Measurements from ENCODE around the gene ZNF236. TPM values are rescaled to one million over a fixed set of nuclear protein-coding genes. Genes with fewer than 3 reads are reported as not detected.

Gene ZNF236
- total RNA-seq, 1 donor from 2014 or later: 21.0 TPM

DNA sequence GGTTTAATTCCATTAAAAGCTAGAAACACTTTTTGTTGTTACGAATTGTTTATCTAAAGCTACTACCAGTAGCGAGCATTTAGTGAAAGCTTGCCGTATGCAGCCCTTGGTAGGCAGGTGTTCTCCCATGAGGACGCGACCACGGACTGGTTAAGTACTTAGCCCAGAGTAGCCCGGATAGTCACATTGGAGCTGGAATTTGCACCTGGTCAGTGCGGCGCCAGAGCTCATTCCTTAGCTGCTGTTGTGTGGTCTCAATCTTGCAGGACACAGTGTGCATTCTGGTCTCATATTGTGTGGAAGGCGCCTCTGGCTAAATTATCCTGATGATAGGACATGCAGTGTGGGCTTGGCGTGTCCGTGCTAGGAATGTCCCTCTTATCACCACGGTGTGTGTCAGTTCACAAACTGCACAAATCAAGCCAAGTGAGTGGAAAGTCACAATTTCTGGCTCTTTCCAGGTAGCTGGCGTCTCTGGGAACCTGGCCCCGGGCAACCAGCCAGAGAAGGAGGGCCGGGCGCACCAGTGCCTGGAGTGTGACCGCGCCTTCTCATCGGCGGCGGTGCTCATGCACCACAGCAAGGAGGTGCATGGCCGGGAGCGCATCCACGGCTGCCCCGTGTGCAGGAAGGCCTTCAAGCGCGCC is 133.3 kb downstream of the ZNF236 start:
- H3K9me3 Mint-ChIP-seq (ENCODE audit: unreplicated experiment): peaks cover 4% of the 10 kb centered on the region
- H3K27me3 Mint-ChIP-seq (ENCODE audit: unreplicated experiment): peaks cover 1% of the 10 kb centered on the region
- H3K36me3 Mint-ChIP-seq (ENCODE audit: unreplicated experiment): peaks cover 13% of the 10 kb centered on the region
- peaks cover 21% of the 10 kb centered on the region for H3K4me1 Mint-ChIP-seq (ENCODE audit: low read depth, unreplicated experiment)
- no peak for DNase-seq
- H3K4me3 Mint-ChIP-seq (ENCODE audit: unreplicated experiment): no peak overlapping the region
- TF ChIP-seq, protein P1, sequence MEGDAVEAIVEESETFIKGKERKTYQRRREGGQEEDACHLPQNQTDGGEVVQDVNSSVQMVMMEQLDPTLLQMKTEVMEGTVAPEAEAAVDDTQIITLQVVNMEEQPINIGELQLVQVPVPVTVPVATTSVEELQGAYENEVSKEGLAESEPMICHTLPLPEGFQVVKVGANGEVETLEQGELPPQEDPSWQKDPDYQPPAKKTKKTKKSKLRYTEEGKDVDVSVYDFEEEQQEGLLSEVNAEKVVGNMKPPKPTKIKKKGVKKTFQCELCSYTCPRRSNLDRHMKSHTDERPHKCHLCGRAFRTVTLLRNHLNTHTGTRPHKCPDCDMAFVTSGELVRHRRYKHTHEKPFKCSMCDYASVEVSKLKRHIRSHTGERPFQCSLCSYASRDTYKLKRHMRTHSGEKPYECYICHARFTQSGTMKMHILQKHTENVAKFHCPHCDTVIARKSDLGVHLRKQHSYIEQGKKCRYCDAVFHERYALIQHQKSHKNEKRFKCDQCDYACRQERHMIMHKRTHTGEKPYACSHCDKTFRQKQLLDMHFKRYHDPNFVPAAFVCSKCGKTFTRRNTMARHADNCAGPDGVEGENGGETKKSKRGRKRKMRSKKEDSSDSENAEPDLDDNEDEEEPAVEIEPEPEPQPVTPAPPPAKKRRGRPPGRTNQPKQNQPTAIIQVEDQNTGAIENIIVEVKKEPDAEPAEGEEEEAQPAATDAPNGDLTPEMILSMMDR (IDR thresholded peaks at IDR 0.05; ENCODE audit: partially characterized antibody, unreplicated experiment): no peak
- no peak overlapping the region for H3K27ac Mint-ChIP-seq (ENCODE audit: unreplicated experiment)

DNA sequence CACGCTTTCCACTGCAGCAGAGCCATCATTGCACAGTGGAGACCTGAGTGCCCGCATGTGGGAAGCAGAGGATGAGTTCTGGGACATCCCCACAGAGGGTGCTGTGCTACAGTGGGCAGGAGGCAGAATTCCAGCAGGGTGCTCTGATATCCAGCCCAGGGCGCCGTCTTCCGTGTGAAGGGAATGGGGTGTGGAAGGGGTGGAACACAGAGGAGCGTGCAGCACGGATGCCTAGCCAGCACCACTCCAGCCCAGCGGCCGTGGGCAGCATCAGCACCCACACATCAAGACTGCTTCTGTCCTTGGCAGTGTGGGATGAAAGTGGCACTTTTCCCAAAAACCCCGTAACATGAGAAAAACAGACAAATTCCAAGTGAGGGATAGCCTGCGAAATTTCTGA is 134.3 kb downstream of the ZNF236 start:
- no peak overlapping the region for H3K27ac Mint-ChIP-seq (ENCODE audit: unreplicated experiment)
- peaks cover 21% of the 10 kb centered on the region for H3K4me1 Mint-ChIP-seq (ENCODE audit: low read depth, unreplicated experiment)
- peaks cover 14% of the 10 kb centered on the region for H3K36me3 Mint-ChIP-seq (ENCODE audit: unreplicated experiment)
- H3K27me3 Mint-ChIP-seq (ENCODE audit: unreplicated experiment): peaks cover 1% of the 10 kb centered on the region
- DNase-seq: no peak
- H3K9me3 Mint-ChIP-seq (ENCODE audit: unreplicated experiment): peaks cover 4% of the 10 kb centered on the region
- no peak overlapping the region for H3K4me3 Mint-ChIP-seq (ENCODE audit: unreplicated experiment)
- TF ChIP-seq, protein P1 (IDR thresholded peaks at IDR 0.05; ENCODE audit: partially characterized antibody, unreplicated experiment): no peak

DNA sequence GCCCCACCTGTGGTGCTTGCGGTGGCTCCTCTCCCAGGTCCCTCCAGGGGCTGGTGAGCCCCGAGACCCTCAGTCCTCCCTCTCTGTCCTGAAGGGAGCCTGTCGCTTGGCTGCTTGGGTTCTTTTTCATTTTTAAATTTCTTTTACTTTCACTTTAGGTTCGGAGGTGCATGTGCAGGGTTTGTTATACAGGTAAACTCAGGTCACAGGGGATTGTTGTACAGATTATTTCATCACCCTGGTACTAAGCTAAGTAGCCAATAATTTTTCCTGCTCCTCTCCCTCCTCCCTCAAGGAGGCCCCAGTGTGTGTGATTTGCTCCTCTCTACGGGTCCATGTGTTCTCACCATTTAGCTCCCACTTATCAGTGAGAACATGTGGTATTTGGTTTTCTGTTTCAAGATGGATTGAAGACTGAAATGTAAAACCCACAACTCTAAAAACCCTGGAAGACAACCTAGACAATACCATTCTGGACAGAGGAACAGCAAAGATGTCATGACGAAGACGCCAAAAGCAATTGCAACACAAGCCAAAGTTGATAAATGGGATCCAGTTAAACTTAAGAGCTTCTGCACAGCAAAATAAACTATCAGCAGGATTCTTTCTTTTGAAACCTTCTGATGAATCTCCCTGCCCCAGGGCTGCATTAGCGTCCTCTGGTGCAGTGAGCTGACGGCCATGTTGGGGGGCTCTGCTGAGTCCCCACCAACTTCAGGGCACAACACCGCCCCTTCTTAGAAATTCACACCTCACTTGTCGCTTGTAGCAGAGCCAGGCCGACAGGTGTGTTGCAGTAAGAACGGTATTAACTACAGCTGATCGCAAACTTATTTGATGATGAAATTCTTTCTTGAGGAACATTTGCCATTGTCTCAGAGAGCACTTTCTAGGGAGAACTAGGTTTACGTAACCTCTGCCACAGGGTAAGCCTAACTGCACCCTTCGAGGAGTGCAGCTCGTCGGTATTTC is 135.3 kb downstream of the ZNF236 start:
- Mint-ChIP-seq H3K4me1 (ENCODE audit: low read depth, unreplicated experiment) (peaks cover 21% of the 10 kb centered on the region), H3K27me3 (ENCODE audit: unreplicated experiment) (peaks cover 1% of the 10 kb centered on the region), H3K4me3 (ENCODE audit: unreplicated experiment) (no peak overlapping the region), H3K36me3 (ENCODE audit: unreplicated experiment) (peaks cover 23% of the 10 kb centered on the region), H3K9me3 (ENCODE audit: unreplicated experiment) (peaks cover 7% of the 10 kb centered on the region), H3K27ac (ENCODE audit: unreplicated experiment) (no peak overlapping the region)
- DNase-seq: no peak
- TF ChIP-seq, protein P1 (IDR thresholded peaks at IDR 0.05; ENCODE audit: partially characterized antibody, unreplicated experiment): no peak

DNA sequence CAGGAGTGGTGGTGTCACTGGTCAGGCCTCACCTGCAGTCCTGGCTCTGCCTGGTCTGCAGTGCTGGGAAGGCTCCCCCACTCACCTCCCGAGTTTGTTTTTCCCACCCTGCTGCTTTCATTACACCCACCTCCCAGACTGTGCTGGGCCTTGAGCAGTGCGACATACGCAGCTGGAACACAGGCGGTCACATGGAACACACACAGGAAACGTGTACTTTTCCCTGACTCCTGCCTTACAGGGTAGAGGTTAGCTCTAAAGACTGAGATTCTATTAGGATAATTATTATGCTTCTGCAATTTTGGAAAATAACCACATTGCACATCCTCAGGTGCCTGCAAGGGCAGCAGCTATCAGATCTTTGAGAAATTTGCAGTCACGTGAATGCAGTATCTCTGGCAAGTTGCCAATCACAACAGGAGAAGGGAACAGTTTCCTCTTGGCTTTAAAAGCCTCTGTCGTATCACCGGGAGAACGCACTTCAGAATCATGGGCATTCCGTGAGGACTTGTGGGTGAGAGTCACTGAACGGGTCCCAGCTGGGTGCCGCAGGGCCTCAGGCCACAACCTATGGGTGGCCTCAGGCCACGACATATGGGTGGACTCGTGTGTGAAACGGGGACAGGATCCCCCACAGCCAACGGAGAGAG is 136.5 kb downstream of the ZNF236 start:
- Mint-ChIP-seq H3K9me3 (ENCODE audit: unreplicated experiment) (peaks cover 13% of the 10 kb centered on the region), H3K4me3 (ENCODE audit: unreplicated experiment) (no peak overlapping the region), H3K27me3 (ENCODE audit: unreplicated experiment) (peaks cover 1% of the 10 kb centered on the region), H3K4me1 (ENCODE audit: low read depth, unreplicated experiment) (peaks cover 21% of the 10 kb centered on the region), H3K36me3 (ENCODE audit: unreplicated experiment) (peaks cover 33% of the 10 kb centered on the region), H3K27ac (ENCODE audit: unreplicated experiment) (no peak overlapping the region)
- DNase-seq: no peak
- TF ChIP-seq, protein P1 (IDR thresholded peaks at IDR 0.05; ENCODE audit: partially characterized antibody, unreplicated experiment): no peak
